GM12878 (cell line): ENCODE results near the gene ADCY2.

Experiments
- EGR1 ChIP-seq, 2 experiments: IDR thresholded peaks; 1 replicate in 1 of 2; 2 replicates in 1 of 2; pipeline ENCODE4 v1.6.1; 2011 to 2012; ENCODE audit warnings: low read depth in 2 of 2, low read length in 2 of 2, borderline replicate concordance in 1 of 2, mild to moderate bottlenecking in 1 of 2, moderate library complexity in 1 of 2
- EZH2 ChIP-seq: IDR thresholded peaks from 2 replicates; pipeline ENCODE4 v1.6.1; 2012; ENCODE audit warnings: low read depth, mild to moderate bottlenecking, control low read depth, inconsistent platforms, low read length, borderline replicate concordance; ENCODE audit not compliant: control insufficient read depth
- POLR2A ChIP-seq: IDR thresholded peaks from 2 replicates; pipeline ENCODE4 v1.6.1; 2011; ENCODE audit warnings: low read depth, mild to moderate bottlenecking, low read length
- POLR2AphosphoS5 ChIP-seq: IDR thresholded peaks from 2 replicates; pipeline ENCODE4 v1.6.1; 2011; ENCODE audit warnings: mild to moderate bottlenecking, low read length, inconsistent platforms
- TF ChIP-seq, protein P1 (sequence below), 3 experiments: IDR thresholded peaks in 2 of 3; conservative IDR thresholded peaks in 1 of 3; 2 replicates each; pipeline ENCODE4 v1.5.1; 2011; ENCODE audit warnings: low read depth in 3 of 3, low read length in 3 of 3, mild to moderate bottlenecking in 3 of 3, control low read depth in 2 of 3, moderate library complexity in 2 of 3, inconsistent platforms in 1 of 3, mixed read lengths in 1 of 3; ENCODE audit not compliant: control insufficient read depth in 2 of 3, insufficient read depth in 1 of 3; ENCODE audit errors: extremely low read depth in 1 of 3

DNA sequence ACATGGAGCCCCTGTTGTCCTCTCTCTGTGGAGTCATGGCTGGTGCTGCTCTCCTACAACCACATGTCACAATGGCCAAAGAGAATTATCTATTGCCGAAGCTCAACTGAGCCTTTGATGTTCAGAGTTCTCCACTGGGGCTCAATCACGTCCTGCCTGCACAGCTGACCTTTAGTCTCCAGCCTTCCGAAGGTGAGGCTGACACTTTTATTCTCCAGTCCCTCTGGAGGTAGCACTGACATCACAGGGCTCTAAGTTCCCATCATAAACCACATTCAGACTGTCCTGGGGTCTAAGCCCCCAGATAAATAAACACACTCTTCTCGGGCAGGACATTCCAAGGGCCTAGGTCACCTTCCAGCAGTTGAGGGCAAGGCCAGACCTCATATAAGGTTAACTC is 23.4 kb downstream of the ADCY2 start:
- TF ChIP-seq POLR2AphosphoS5: no peak
- TF ChIP-seq, protein P1, sequence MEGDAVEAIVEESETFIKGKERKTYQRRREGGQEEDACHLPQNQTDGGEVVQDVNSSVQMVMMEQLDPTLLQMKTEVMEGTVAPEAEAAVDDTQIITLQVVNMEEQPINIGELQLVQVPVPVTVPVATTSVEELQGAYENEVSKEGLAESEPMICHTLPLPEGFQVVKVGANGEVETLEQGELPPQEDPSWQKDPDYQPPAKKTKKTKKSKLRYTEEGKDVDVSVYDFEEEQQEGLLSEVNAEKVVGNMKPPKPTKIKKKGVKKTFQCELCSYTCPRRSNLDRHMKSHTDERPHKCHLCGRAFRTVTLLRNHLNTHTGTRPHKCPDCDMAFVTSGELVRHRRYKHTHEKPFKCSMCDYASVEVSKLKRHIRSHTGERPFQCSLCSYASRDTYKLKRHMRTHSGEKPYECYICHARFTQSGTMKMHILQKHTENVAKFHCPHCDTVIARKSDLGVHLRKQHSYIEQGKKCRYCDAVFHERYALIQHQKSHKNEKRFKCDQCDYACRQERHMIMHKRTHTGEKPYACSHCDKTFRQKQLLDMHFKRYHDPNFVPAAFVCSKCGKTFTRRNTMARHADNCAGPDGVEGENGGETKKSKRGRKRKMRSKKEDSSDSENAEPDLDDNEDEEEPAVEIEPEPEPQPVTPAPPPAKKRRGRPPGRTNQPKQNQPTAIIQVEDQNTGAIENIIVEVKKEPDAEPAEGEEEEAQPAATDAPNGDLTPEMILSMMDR (IDR thresholded peaks at IDR 0.05 in 2 of 3, conservative IDR thresholded peaks at IDR 0.05 in 1 of 3; ENCODE audit: control insufficient read depth in 2 of 3, extremely low read depth in 1 of 3, insufficient read depth in 1 of 3, low read depth in 3 of 3, low read length in 3 of 3): no peak
- TF ChIP-seq POLR2A: no peak
- TF ChIP-seq EGR1 (IDR thresholded peaks at IDR 0.05; ENCODE audit: borderline replicate concordance in 1 of 2, low read depth in 2 of 2, low read length in 2 of 2): no peak
- TF ChIP-seq EZH2: no peak
